OCI-LY7 (cell line): ENCODE results near the gene GALNT14.

Experiments used
- EZH2phosphoT487 ChIP-seq: fragments of 200-600 bp; sonication (generic); IDR thresholded peaks from 2 replicates; pipeline ENCODE4 v1.6.1; 2018; ENCODE audit warnings: low read depth, borderline replicate concordance, mild to moderate bottlenecking, mixed run types, antibody characterized with exemption, low read length, moderate library complexity, mixed read lengths
- TF ChIP-seq, protein P1 (sequence below): fragments of 200-600 bp; sonication (generic); conservative IDR thresholded peaks from 2 replicates; pipeline ENCODE4 v1.5.1; 2014; ENCODE audit warnings: mild to moderate bottlenecking, antibody characterized with exemption, low read length, moderate library complexity, mixed read lengths

DNA sequence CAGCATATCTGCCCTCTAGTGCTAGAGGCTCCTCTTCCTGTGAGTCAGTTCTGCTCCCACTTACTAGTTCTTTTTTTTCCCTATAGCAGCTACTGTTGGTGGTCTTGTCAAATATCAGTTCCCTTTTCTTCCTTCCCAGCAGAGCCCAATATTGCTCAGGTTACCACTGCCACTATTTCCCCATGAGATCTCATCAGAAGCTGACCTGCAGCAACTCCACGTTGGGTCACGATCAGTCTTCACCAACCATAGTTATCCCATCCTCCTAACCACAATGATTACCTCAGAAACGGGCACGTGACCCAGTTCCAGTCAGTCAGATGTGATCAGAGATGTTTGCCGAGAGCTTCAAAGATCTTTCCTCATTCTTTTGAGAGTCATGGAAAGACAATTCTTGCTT, 271.3 kb downstream of the GALNT14 start:
- TF ChIP-seq, protein P1, sequence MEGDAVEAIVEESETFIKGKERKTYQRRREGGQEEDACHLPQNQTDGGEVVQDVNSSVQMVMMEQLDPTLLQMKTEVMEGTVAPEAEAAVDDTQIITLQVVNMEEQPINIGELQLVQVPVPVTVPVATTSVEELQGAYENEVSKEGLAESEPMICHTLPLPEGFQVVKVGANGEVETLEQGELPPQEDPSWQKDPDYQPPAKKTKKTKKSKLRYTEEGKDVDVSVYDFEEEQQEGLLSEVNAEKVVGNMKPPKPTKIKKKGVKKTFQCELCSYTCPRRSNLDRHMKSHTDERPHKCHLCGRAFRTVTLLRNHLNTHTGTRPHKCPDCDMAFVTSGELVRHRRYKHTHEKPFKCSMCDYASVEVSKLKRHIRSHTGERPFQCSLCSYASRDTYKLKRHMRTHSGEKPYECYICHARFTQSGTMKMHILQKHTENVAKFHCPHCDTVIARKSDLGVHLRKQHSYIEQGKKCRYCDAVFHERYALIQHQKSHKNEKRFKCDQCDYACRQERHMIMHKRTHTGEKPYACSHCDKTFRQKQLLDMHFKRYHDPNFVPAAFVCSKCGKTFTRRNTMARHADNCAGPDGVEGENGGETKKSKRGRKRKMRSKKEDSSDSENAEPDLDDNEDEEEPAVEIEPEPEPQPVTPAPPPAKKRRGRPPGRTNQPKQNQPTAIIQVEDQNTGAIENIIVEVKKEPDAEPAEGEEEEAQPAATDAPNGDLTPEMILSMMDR, result no peak
- no peak for TF ChIP-seq EZH2phosphoT487
